ENCODE measurements around the gene CORIN.

Gene CORIN

DNA sequence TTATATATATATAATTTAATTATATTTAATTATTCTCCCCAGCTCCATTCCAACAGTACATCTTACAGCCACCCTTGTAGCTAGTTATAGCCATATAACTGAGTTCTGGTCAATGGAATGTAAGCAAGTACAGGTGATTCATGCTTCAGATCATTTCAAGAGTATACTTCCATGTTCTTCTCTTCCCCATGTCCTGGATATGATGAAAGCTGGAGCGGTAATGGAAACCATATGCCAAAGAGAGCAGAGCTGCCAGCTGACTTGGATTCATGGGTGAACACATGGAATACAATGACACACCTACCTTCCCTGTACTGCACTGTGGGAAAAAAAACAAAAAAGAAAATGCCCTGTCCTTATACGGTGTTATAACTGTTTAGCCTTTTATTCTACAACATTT is 17.5 kb upstream of the CORIN start:
- no peak for DNase-seq
- Mint-ChIP-seq H3K9me3 (no peaks in the 10 kb centered on the region), H3K4me3 (no peak overlapping the region), H3K27me3 (ENCODE audit: low read depth, poor library complexity) (no peaks in the 10 kb centered on the region), H3K4me1 (peaks cover 7% of the 10 kb centered on the region), H3K27ac (no peak overlapping the region), H3K36me3 (ENCODE audit: low read depth) (peaks cover 63% of the 10 kb centered on the region)
- TF ChIP-seq, protein P1, sequence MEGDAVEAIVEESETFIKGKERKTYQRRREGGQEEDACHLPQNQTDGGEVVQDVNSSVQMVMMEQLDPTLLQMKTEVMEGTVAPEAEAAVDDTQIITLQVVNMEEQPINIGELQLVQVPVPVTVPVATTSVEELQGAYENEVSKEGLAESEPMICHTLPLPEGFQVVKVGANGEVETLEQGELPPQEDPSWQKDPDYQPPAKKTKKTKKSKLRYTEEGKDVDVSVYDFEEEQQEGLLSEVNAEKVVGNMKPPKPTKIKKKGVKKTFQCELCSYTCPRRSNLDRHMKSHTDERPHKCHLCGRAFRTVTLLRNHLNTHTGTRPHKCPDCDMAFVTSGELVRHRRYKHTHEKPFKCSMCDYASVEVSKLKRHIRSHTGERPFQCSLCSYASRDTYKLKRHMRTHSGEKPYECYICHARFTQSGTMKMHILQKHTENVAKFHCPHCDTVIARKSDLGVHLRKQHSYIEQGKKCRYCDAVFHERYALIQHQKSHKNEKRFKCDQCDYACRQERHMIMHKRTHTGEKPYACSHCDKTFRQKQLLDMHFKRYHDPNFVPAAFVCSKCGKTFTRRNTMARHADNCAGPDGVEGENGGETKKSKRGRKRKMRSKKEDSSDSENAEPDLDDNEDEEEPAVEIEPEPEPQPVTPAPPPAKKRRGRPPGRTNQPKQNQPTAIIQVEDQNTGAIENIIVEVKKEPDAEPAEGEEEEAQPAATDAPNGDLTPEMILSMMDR (IDR thresholded peaks at IDR 0.05) = no peak

- no peaks in the 10 kb centered on the region for H3K27me3 Mint-ChIP-seq (ENCODE audit: low read depth, poor library complexity)
- peaks cover 81% of the 10 kb centered on the region for H3K36me3 Mint-ChIP-seq (ENCODE audit: low read depth)
- peaks cover 7% of the 10 kb centered on the region for H3K4me1 Mint-ChIP-seq
- TF ChIP-seq, protein P1 (IDR thresholded peaks at IDR 0.05) = no peak
- H3K27ac Mint-ChIP-seq = peak overlapping the region; percentile 39
- no peak overlapping the region for H3K4me3 Mint-ChIP-seq
- DNase-seq = no peak
- H3K9me3 Mint-ChIP-seq = no peaks in the 10 kb centered on the region
Observed at GRCh38 chr4:47852136-47852535, 14.3 kb upstream of the CORIN start.

GRCh38 chr4:47849466-47849865 is 11.6 kb upstream of the CORIN start:
- H3K4me1 Mint-ChIP-seq = peaks cover 7% of the 10 kb centered on the region

GRCh38 chr4:47848041-47848440 is 10.2 kb upstream of the CORIN start:
- no peak overlapping the region for H3K4me3 Mint-ChIP-seq
- H3K27me3 Mint-ChIP-seq (ENCODE audit: low read depth, poor library complexity) = no peaks in the 10 kb centered on the region
- TF ChIP-seq, protein P1 (IDR thresholded peaks at IDR 0.05) = no peak
- DNase-seq = no peak
- peaks cover 9% of the 10 kb centered on the region for H3K9me3 Mint-ChIP-seq
- peaks cover 77% of the 10 kb centered on the region for H3K36me3 Mint-ChIP-seq (ENCODE audit: low read depth)
- H3K27ac Mint-ChIP-seq = no peak overlapping the region
- H3K4me1 Mint-ChIP-seq = peaks cover 7% of the 10 kb centered on the region

More at GRCh38 chr4:47849466-47849865, 11.6 kb upstream of the CORIN start:
- Mint-ChIP-seq H3K9me3 (peaks cover 9% of the 10 kb centered on the region), H3K36me3 (ENCODE audit: low read depth) (peaks cover 81% of the 10 kb centered on the region), H3K27me3 (ENCODE audit: low read depth, poor library complexity) (no peaks in the 10 kb centered on the region), H3K4me3 (no peak overlapping the region), H3K27ac (no peak overlapping the region)
- DNase-seq = no peak
- TF ChIP-seq, protein P1 (IDR thresholded peaks at IDR 0.05) = no peak

GRCh38 chr4:47842985-47843384 is 5.1 kb upstream of the CORIN start:
- H3K27ac Mint-ChIP-seq = no peak overlapping the region
- H3K4me1 Mint-ChIP-seq = peaks cover 3% of the 10 kb centered on the region
- H3K9me3 Mint-ChIP-seq = peaks cover 9% of the 10 kb centered on the region
- H3K4me3 Mint-ChIP-seq = no peak overlapping the region
- no peak for DNase-seq
- TF ChIP-seq, protein P1 (IDR thresholded peaks at IDR 0.05) = no peak
- H3K27me3 Mint-ChIP-seq (ENCODE audit: low read depth, poor library complexity) = peaks cover 20% of the 10 kb centered on the region
- H3K36me3 Mint-ChIP-seq (ENCODE audit: low read depth) = peaks cover 51% of the 10 kb centered on the region

GRCh38 chr4:47840291-47840690 is 2.4 kb upstream of the CORIN start:
- TF ChIP-seq, protein P1 (IDR thresholded peaks at IDR 0.05) = no peak
- no peak for DNase-seq
- H3K36me3 Mint-ChIP-seq (ENCODE audit: low read depth) = peaks cover 29% of the 10 kb centered on the region
- no peaks in the 10 kb centered on the region for H3K9me3 Mint-ChIP-seq
- no peak overlapping the region for H3K4me3 Mint-ChIP-seq
- H3K27me3 Mint-ChIP-seq (ENCODE audit: low read depth, poor library complexity) = peaks cover 32% of the 10 kb centered on the region
- H3K4me1 Mint-ChIP-seq = peaks cover 17% of the 10 kb centered on the region
- H3K27ac Mint-ChIP-seq = no peak overlapping the region

Measured in nephron progenitor cell (in vitro differentiated cells).